A673 (cell line): ENCODE results near the gene ENTPD7. TPM values are rescaled to one million over a fixed set of nuclear protein-coding genes. Genes with fewer than 3 reads are reported as not detected.

Source experiments
- Bru-seq: library from RNA; stranded (reverse); fragments of 400-500 nt; gene quantifications from one replicate; lab custom pipeline; 2021; lab: Mats Ljungman, UMichigan
- BruChase-seq, 2 experiments: library from RNA; stranded (reverse); fragments of 400-500 nt; gene quantifications; one replicate each; lab custom pipeline; 2021; lab: Mats Ljungman, UMichigan
- BruUV-seq: library from RNA; stranded (reverse); fragments of 400-500 nt; replicated peaks from 2 replicates; lab custom pipeline; 2021; lab: Mats Ljungman, UMichigan
- CTCF ChIA-PET: fragments of 300-600 bp; sonication (Branson Sonifier 250); formaldehyde crosslinking; loops from one replicate; lab custom pipeline; 2022; ENCODE audit warnings: antibody characterized with exemption; lab: Charles Lee
- POLR2A ChIA-PET: fragments of 300-600 bp; sonication (Branson Sonifier 250); formaldehyde crosslinking; loops from one replicate; lab custom pipeline; 2022; ENCODE audit warnings: antibody characterized with exemption; ENCODE audit not compliant: low non-redundant PET; lab: Charles Lee
- DNase-seq: peaks from one replicate; pipeline ENCODE4 v3.0.0-alpha.2; 2015; ENCODE audit warnings: low spot score
- H3K27ac ChIP-seq: fragments of 200-600 bp; sonication (generic); 2 replicates; pipeline ENCODE4 v1.5.1; 2016; ENCODE audit warnings: mixed run types, low read depth, mild to moderate bottlenecking, mixed read lengths, antibody characterized with exemption, low read length; ENCODE audit not compliant: poor library complexity, severe bottlenecking
- H3K27me3 ChIP-seq: fragments of 200-600 bp; sonication (generic); replicated peaks from 2 replicates; pipeline ENCODE4 v1.6.1; 2017; ENCODE audit warnings: mixed run types, low read depth, mild to moderate bottlenecking, mixed read lengths, antibody characterized with exemption, low read length; ENCODE audit not compliant: insufficient read depth, poor library complexity
- H3K36me3 ChIP-seq: fragments of 200-600 bp; sonication (generic); 2 replicates; pipeline ENCODE4 v1.6.1; 2016; ENCODE audit warnings: mixed run types, mild to moderate bottlenecking, mixed read lengths, antibody characterized with exemption, low read length; ENCODE audit not compliant: insufficient read depth, poor library complexity, severe bottlenecking
- H3K4me1 ChIP-seq: fragments of 200-600 bp; sonication (generic); 2 replicates; pipeline ENCODE4 v1.6.1; 2017; ENCODE audit warnings: mixed run types, mild to moderate bottlenecking, mixed read lengths, antibody characterized with exemption, low read length; ENCODE audit not compliant: insufficient read depth, poor library complexity, severe bottlenecking
- H3K4me3 ChIP-seq: fragments of 200-600 bp; sonication (generic); 2 replicates; pipeline ENCODE4 v1.5.1; 2016; ENCODE audit warnings: low read depth, mixed run types, mild to moderate bottlenecking, mixed read lengths, low read length; ENCODE audit not compliant: poor library complexity, severe bottlenecking
- H3K9me3 ChIP-seq: fragments of 200-600 bp; sonication (generic); 2 replicates; pipeline ENCODE4 v1.6.1; 2016; ENCODE audit warnings: mixed run types, low read depth, mild to moderate bottlenecking, mixed read lengths, antibody characterized with exemption, low read length; ENCODE audit not compliant: poor library complexity, severe bottlenecking
- EZH2 ChIP-seq: fragments of 200-600 bp; sonication (generic); IDR thresholded peaks from 2 replicates; pipeline ENCODE4 v1.6.1; 2017; ENCODE audit warnings: borderline replicate concordance, low read depth, mild to moderate bottlenecking, mixed read lengths, antibody characterized with exemption, low read length; ENCODE audit not compliant: poor library complexity, severe bottlenecking
- intact Hi-C: fragments of 100-400 bp; cut with micrococcal nuclease; formaldehyde crosslinking; loops from one replicate; pipeline ENCODE4 v1.10.0; 2022; ENCODE audit not compliant: unreplicated experiment
- long read RNA-seq: library from polyadenylated mRNA; stranded (forward); transcript quantifications from one replicate; pipeline ENCODE4 v2.0.0, GENCODE V29; 2022
- total RNA-seq: library from RNA; stranded (reverse); gene quantifications from 2 replicates; pipeline ENCODE4 v1.2.3, GENCODE V29; 2021
- TF ChIP-seq, protein P1 (sequence below): fragments of 300-800, 200-600 bp; sonication (generic); conservative IDR thresholded peaks from 2 replicates; pipeline ENCODE4 v1.5.1; 2017; ENCODE audit warnings: low read depth, mild to moderate bottlenecking, antibody characterized with exemption, low read length, moderate library complexity, mixed read lengths

ENTPD7 gene, protein sequence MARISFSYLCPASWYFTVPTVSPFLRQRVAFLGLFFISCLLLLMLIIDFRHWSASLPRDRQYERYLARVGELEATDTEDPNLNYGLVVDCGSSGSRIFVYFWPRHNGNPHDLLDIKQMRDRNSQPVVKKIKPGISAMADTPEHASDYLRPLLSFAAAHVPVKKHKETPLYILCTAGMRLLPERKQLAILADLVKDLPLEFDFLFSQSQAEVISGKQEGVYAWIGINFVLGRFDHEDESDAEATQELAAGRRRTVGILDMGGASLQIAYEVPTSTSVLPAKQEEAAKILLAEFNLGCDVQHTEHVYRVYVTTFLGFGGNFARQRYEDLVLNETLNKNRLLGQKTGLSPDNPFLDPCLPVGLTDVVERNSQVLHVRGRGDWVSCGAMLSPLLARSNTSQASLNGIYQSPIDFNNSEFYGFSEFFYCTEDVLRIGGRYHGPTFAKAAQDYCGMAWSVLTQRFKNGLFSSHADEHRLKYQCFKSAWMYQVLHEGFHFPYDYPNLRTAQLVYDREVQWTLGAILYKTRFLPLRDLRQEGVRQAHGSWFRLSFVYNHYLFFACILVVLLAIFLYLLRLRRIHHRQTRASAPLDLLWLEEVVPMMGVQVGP
- total RNA-seq (10.1 and 11.1 TPM in 2 replicates), Bru-seq, nascent RNA (percentile 67 among the genes with signal in this experiment), BruChase-seq, experiment 1, labeled RNA remaining after a 2-hour chase (percentile 66 among the genes with signal in this experiment), BruChase-seq, experiment 2, labeled RNA remaining after a 6-hour chase (percentile 65 among the genes with signal in this experiment)
- long read RNA-seq, transcript ENTPD7-201 (13 exons, 3,550 nt), result major isoform, 8 of 16 reads
- long read RNA-seq, partial matches to known transcripts, result 7 of 16 reads
- long read RNA-seq, other reads (novel, unspliced or antisense), result 1 of 16 reads

DNA sequence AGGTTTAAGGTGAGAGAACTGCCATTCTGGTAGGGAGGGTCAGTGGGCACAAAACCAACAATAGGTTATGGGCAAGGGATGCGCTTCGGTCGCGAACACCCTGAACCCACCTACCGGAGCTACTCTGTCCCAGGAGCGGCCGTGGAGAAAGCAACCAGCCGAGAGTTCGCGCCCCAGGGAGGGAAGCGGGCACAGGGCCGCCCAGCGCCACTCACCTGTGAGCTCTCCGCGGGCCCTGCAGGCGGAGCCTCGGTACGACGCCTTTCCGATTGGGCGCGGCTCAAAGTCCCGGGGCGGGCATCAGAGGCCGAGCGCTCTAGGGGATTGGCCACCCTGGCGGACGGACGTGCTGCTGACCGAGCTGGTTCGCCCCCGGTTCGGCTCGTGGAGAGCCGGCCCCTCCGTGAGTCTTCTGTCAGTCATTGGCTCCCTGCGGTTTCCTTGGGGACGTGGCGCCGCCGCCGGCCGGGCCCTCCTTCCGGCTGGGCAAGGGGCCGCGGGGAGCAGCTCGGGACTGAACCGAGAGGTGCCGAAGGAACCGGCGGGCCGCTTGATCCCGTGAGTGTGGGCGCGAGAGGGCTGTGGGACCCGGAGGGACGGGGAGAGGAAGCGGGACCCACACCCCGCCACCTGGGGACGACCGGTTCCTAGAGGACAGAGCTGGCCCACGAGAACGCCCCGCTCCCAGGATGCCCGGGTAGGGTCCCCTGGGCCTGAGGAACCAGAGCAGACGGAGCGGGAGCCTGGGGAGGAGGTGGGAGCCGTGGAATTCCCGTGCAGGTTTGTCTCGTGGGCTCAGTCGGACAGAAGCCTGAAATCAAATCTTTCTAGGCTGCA, at the start of gene ENTPD7:
TSS of gene ENTPD7 (plus strand) at position 479 of the 837 bp plus-strand sequence. CDS start 448 bp downstream, outside the sequence.
- ChIA-PET CTCF (no interaction called here), POLR2A (interaction anchor here (0.6 kb wide), 1 partner anchor 25 kb away, joined by 3 read pairs; no protein-coding TSS in a partner anchor)
- intact Hi-C loops, result no loop called here
- peak; percentile 96 for DNase-seq
- H3K4me1 ChIP-seq, result no peaks in the 10 kb centered on the region
- H3K36me3 ChIP-seq, result no peaks in the 10 kb centered on the region
- H3K27ac ChIP-seq, result peak within 1 kb of the TSS; percentile 40
- no peaks in the 10 kb centered on the region for H3K9me3 ChIP-seq
- peaks cover 27% of the 10 kb centered on the region for H3K27me3 ChIP-seq
- BruUV-seq, result no TSS peak
- TF ChIP-seq EZH2, result no peak
- TF ChIP-seq, protein P1, sequence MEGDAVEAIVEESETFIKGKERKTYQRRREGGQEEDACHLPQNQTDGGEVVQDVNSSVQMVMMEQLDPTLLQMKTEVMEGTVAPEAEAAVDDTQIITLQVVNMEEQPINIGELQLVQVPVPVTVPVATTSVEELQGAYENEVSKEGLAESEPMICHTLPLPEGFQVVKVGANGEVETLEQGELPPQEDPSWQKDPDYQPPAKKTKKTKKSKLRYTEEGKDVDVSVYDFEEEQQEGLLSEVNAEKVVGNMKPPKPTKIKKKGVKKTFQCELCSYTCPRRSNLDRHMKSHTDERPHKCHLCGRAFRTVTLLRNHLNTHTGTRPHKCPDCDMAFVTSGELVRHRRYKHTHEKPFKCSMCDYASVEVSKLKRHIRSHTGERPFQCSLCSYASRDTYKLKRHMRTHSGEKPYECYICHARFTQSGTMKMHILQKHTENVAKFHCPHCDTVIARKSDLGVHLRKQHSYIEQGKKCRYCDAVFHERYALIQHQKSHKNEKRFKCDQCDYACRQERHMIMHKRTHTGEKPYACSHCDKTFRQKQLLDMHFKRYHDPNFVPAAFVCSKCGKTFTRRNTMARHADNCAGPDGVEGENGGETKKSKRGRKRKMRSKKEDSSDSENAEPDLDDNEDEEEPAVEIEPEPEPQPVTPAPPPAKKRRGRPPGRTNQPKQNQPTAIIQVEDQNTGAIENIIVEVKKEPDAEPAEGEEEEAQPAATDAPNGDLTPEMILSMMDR, result no peak; the same call in 1 of the 2 replicates
- peak within 1 kb of the TSS; percentile 79 for H3K4me3 ChIP-seq

DNA sequence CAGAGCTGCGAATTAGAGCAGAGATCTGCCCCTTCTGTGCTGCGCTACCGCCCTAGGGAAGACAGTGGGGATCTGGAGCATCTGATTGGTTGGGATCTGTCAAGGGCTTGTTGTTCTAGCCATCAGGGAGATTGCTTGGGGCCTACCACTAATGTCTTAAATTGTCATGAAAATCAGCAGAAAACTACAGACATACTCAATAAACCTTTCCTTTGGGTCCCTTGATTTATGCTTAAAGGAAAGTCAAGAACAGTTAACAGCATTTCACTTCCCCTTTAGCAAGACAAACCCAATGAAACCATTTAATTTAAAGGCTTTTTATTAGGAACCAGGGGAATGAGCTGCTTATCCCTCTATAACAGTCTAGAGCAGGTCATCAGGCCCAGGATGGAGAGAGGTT, 49.1 kb upstream of the ENTPD7 start:
- Histone ChIP-seq H3K4me3 (no peak overlapping the region), H3K9me3 (no peaks in the 10 kb centered on the region), H3K27me3 (no peaks in the 10 kb centered on the region), H3K27ac (no peak overlapping the region), H3K4me1 (peaks cover 4% of the 10 kb centered on the region), H3K36me3 (peaks cover 18% of the 10 kb centered on the region)
- no peak for DNase-seq
- POLR2A ChIA-PET, result no interaction called here
- intact Hi-C loops, result no loop called here
- BruUV-seq, result no TSS peak
- CTCF ChIA-PET, result no interaction called here
- TF ChIP-seq, protein P1, result no peak
- TF ChIP-seq EZH2, result no peak

DNA sequence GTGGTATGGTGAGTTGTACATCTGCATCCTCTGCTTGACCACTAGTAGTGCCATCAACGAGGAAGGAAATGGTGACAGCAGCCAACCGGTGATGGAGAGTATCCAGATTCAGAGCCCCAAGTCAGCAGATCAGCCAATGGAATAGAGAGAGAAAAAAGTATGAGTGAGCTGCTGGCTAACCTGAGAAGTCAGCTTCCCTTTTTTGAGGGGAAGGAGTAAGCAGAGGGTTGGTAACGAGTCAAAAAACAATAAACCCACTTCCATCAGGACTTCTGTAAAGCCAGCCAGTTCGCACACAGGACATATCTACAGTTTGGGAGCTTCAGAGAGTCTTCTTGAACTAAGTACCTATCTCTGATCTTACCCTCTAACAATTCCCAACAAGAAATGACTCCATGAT, 48.0 kb upstream of the ENTPD7 start:
- CTCF ChIA-PET, result interaction anchor here (0.6 to 1.9 kb wide), 4 partner anchors 50 to 253 kb away, joined by 3 to 17 read pairs (median 4); partner anchors contain the start of gene GOT1
- Histone ChIP-seq H3K4me3 (no peak overlapping the region), H3K27me3 (no peaks in the 10 kb centered on the region), H3K4me1 (peaks cover 4% of the 10 kb centered on the region), H3K36me3 (peaks cover 18% of the 10 kb centered on the region), H3K9me3 (no peaks in the 10 kb centered on the region), H3K27ac (no peak overlapping the region)
- no peak for TF ChIP-seq EZH2
- intact Hi-C loops, result no loop called here
- DNase-seq, result no peak
- POLR2A ChIA-PET, result no interaction called here
- no TSS peak for BruUV-seq
